Eye (tissue), 1 donor: Measurements from ENCODE around the gene ARHGAP9.

ENCODE experiments used
- DNase-seq: peaks from one replicate; pipeline ENCODE4 v3.0.0-alpha.2; 2015

Gene ARHGAP9

DNA sequence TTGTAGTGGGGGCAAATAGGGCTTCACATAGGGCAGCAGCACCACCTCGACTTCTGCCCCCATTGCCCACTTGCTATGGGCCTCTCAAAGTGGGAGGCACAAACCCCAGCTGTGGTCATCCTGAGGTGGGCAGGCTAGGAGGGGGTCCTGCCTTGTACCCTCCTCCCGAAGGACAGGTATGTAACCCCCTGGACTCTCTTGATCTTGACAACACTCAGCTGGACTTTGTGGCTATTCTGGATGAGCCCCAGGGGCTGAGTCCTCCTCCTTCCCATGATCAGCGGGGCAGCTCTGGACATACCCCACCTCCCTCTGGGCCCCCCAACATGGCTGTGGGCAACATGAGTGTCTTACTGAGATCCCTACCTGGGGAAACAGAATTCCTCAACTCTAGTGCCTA is 8.0 kb downstream of the ARHGAP9 start:
- DNase-seq, result no peak

DNA sequence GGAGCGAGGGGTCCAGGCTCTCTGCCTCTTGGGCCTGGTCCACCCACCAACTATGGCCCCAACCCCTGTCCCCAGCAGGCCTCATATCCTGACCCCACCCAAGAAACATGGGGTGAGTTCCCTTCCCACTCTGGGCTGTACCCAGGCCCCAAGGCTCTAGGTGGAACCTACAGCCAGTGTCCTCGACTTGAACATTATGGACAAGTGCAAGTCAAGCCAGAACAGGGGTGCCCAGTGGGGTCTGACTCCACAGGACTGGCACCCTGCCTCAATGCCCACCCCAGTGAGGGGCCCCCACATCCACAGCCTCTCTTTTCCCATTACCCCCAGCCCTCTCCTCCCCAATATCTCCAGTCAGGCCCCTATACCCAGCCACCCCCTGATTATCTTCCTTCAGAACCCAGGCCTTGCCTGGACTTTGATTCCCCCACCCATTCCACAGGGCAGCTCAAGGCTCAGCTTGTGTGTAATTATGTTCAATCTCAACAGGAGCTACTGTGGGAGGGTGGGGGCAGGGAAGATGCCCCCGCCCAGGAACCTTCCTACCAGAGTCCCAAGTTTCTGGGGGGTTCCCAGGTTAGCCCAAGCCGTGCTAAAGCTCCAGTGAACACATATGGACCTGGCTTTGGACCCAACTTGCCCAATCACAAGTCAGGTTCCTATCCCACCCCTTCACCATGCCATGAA is 8.6 kb downstream of the ARHGAP9 start:
- DNase-seq, result no peak

DNA sequence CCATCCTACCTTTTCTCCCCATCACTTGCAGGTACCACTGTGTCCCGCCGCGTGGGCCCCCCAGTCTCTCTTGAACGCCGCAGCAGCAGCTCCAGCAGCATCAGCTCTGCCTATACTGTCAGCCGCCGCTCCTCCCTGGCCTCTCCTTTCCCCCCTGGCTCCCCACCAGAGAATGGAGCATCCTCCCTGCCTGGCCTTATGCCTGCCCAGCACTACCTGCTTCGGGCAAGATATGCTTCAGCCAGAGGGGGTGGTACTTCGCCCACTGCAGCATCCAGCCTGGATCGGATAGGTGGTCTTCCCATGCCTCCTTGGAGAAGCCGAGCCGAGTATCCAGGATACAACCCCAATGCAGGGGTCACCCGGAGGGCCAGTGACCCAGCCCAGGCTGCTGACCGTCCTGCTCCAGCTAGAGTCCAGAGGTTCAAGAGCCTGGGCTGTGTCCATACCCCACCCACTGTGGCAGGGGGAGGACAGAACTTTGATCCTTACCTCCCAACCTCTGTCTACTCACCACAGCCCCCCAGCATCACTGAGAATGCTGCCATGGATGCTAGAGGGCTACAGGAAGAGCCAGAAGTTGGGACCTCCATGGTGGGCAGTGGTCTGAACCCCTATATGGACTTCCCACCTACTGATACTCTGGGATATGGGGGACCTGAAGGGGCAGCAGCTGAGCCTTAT is 9.2 kb downstream of the ARHGAP9 start:
- no peak for DNase-seq

DNA sequence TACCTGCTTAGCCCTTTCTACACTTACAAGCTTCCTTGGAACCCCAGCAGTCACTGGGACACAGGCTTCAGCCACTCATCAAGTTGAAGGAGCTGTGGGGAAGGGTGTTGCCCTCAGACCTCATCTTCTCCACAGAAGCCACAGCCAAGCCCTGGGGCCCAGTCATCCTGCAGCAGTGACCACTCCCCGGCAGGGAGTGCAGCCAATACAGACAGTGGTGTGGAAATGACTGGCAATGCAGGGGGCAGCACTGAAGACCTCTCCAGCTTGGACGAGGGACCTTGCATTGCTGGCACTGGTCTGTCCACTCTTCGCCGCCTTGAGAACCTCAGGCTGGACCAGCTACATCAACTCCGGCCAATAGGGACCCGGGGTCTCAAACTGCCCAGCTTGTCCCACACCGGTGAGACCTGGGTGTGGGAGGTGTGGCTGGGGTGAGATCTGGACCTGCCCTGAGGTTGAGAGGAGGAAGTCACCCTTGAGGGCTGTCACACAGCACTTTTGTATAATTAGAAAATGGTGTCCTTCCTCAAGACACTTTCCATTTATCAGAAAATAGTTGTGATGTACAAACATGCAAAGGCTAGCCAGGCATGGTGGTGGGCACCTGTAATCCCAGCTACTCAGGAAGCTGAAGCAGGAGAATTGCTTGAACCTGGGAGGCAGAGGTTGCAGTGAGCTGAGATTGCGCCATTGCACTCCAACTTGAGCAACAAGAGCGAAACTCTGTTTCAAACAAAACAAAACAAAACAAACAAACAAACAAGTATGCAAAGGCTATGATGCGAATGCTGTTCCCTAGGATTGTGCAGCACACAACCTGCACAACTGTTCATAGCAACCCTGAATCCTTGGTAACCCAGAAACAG is 10.1 kb downstream of the ARHGAP9 start:
- no peak for DNase-seq

DNA sequence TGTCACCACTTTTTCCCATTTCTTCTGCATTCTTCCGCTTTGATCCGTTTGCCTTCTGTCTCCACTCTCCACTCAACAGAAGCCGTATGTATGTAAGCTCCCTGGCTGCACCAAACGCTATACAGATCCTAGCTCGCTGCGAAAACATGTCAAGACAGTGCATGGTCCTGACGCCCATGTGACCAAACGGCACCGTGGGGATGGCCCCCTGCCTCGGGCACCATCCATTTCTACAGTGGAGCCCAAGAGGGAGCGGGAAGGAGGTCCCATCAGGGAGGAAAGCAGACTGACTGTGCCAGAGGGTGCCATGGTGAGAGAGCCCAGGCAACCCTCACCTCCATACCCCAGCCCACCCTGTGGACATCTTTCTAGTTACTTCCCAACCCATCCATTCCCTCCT is 11.8 kb downstream of the ARHGAP9 start:
- DNase-seq, result no peak

DNA sequence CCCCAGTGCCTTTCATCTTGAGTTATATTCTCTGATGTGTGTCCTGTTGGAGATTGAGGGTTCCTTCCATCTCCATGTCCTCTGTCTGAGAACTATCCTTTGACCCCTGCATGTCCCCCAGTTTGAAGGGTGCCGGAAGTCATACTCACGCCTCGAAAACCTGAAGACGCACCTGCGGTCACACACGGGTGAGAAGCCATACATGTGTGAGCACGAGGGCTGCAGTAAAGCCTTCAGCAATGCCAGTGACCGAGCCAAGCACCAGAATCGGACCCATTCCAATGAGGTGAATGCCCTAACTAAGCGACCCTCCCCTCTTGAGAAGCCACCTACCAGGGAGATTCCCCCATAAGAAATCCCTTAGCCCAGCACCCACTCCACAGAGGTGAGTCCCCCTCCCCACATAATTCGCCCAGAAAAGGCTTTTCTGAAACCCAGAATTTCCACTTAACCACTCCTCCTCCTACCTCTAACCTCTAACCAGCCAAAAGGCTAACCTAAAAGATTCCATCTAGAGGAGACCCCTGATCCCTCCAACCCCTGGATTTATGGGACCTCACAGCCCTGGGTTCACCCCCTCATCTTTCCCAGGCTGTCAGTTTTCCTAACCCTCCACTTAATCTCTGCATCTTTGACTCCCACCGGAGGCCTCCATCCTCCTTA is 12.3 kb downstream of the ARHGAP9 start:
- DNase-seq, result no peak

DNA sequence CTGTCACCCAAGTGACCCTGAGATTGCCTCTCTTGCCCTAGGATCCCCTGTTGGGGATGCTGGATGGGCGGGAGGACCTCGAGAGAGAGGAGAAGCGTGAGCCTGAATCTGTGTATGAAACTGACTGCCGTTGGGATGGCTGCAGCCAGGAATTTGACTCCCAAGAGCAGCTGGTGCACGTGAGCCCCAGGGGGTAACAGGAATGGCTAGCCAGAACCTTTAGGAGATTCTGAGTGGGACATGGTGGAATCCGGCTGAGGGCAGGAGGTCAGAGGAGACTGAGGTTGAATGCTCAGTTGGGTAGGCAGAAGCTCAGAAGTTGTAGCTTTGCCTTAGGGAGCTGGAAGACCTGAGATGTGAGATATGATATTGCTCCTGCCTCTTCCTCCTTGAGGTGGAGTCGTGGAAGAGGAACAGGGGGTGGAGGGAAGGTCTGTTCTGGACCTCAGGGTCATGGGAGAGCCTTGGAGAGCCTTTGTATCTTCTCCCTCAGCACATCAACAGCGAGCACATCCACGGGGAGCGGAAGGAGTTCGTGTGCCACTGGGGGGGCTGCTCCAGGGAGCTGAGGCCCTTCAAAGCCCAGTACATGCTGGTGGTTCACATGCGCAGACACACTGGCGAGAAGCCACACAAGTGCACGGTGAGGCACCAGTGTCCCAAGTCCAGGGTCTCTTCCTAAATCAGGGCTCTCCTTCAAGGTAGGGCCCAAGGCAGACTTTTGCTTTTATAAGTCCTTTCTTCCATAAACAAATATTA is 13.7 kb downstream of the ARHGAP9 start:
- DNase-seq, result no peak

DNA sequence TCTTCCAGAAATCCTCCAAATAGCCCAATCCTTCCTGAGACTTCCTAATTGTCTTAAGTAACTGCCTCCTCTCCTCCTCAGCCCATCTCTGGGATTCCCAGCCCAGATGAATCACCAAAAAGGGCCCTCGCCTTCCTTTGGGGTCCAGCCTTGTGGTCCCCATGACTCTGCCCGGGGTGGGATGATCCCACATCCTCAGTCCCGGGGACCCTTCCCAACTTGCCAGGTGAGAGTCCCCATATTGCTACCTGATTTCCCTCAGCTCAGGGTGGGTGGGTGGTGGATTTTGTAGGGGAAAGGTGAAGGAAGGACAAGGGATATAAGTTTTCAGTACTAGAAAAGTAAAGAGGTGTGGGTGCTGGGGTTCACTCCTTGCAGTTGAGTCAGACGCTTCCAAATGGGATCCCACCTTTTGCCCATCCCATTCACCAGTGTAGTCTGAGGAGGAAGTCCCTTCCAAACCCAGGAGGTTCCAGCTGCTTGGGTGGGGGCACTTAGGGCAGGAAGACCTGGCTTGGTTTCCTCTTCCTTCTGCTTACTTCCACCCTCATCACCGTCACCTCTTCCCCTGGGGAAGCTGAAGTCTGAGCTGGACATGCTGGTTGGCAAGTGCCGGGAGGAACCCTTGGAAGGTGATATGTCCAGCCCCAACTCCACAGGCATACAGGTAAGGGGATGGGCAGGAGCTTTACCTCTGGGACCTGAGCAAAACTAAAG is 14.5 kb downstream of the ARHGAP9 start:
- DNase-seq, result no peak

DNA sequence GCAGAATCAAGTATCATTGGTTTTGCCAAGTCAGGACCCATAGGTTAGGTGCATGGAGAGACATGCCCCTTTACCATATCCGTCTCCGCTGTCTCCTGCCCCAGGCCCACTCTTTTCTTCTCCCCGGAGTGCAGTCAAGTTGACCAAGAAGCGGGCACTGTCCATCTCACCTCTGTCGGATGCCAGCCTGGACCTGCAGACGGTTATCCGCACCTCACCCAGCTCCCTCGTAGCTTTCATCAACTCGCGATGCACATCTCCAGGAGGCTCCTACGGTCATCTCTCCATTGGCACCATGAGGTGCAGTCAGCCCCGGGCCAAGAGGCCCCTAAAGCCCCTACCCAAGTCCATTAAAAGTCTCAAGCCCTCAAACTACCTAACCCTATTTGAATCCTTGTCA is 15.1 kb downstream of the ARHGAP9 start:
- DNase-seq, result no peak

DNA sequence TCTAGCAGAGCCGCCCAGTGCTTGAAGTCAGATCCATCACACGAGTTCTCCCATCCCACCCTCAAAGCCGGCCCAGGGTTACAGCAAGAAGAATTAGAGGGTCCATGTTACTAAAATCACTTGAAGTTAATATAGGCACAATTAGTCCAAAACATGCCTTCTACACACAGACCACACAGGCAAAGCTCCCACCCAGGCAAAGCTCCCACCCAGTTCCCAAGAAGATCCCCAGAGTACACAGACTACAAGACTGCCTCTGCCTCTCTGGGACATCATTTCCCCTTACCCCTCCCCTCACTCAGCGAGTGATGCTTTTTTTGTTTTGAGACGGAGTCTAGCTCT is 16.8 kb downstream of the ARHGAP9 start:
- no peak for DNase-seq

DNA sequence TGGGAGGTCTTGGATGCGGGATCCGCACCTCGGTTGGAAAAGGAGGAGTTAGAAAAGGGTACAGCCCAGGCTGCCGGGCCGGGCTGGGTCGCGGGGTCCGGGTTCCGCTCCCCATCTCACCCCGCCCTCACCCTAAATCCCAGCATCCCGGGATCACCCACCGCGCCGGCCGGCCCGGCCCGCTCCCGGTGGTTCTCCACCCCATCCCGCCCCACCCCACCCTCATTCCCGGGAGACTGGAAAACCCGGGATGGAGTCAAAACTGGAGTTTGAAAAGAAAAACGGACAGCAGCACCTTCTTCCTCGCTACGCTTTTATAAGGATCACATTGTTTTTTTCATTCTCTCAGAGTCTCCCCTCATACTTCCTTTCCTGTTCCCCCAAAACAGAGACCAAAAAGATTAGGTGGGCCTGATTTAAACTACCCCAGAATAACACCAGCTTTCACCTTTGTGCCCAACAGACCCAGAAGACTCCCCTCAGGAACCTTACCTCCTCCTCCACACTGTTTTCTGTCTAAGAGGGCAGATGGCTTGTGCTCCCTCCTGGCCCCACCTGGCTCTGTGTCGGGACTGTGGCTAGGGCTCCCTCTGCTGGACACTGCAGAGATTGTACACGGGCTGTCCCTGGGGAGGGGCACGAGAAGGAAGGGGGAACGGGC is 17.3 kb downstream of the ARHGAP9 start:
- peak; percentile 98 for DNase-seq

DNA sequence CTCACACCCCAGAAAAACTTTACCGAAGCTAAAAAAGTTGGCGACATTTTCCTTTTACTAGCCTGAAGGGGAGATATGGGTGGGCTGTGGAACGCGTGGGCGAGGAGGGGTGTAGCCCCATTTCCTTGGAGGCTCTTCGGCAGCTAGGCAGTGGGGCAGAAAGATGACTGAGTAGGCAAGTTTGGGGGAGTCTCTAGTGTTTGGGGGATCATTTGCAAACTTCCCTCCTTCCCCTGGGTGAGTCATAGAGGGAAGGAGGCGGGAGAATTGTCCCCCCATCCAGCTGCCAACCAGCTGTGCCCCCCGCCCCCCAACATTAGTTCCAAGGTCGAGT is 17.8 kb downstream of the ARHGAP9 start:
- DNase-seq, result peak; percentile 84

DNA sequence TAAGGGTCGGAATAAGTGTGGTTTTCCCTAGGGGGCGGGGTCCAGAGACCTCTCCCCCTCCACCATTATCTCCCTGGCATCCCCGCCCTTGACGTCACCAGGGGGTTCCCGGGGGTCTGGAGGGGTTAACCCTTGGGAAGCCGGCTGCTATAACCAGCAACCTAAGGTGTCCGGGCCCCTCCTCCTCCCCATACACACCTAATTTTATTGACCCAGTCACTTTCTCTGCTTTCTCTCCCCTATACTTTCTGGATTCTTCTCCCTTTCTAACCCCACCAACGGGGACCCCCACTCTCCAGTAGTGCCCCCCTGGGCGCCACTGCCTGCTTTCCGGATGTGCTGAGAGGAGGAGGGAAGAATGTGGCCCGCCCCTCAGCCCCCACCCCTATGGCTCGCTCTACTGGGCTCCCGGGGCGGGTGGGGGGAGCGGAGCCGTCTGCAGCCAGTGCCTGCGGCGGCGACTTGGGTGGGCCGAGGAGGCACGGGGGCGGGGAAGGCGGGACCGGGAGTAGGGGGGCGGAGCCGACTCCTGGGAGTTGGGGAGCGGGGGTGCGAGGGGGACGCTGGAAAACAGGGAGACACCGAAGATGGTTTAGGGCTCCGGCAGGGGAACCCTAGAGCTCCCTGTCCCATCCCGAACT is 18.3 kb downstream of the ARHGAP9 start:
- peak; percentile 90 for DNase-seq

DNA sequence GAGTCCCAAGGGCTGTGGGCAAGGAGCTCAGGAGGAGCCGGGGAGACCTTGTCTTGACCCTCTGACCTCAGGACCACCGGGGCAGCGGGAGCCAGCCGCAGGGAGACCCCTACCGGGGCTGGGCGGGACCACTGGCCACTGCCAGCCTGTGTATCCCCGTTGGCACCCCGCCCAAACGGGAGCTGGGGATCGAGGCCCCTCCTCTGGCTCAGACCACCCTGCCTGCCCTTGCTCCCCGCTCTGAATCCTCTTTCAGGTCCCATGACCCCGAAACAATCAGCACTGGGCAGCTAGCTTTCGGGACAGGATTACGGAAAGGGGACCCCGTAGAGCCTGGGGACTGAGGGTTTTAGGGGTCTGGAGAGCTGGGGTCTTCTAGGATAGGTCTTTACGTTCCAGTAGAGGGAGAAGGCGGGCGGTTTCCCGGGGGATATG is 18.8 kb downstream of the ARHGAP9 start:
- DNase-seq, result no peak

DNA sequence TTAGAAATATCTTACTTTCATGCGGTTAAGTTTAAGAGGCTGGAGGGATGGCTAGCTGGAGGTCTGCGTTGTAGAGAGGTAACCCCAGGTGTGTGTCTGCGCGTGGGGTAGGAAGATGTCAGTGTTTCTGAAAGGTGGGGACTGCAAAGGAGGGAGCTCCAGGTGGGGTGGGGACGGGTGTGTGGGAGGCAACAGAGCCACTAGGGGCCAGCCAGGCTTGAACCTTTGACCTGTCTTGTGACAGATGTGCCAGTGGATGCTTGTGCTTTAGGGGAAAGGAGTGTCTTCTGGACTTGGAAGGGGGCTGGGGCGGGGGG is 19.2 kb downstream of the ARHGAP9 start:
- DNase-seq, result no peak

DNA sequence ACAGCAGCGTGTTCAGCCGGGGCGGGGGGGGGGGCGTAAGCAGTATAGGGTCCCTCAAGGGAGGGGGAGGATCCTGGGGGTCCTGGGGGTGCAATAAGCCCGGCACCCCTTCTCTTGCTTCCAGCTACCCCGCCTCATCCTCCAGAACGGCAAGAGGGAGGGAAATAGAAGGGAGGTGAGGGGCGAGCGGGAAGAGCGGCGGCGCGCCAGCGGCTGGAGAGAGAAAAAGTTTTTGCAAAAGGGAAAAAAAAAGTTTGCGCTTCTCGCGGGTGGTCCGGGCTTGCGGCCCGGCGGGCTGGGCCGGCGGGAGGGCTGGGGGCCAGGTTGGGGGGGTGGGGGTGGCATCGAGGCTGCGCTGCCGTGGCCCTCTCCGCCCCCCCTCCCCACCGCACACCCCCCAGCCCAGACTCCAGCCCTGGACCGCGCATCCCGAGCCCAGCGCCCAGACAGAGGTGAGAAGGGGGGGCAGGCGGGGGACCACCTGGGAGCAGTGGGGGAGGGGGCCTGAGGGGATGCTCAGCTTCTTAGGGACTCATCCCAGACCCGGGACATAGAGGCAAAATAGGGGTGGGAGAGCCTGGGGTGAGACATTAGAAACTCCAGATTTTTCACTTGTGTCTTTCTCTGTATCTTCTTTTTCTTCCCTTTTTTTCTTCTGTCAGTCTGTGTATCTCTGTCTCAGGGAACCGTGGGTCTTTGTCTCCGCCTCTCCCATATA is 19.8 kb downstream of the ARHGAP9 start, which contains the start of gene GLI1:
Gene GLI1 (plus strand): TSS at position 36 of the 718 bp plus-strand sequence. CDS start 3,907 bp downstream, outside the sequence.
- DNase-seq, result peak; percentile 63

DNA sequence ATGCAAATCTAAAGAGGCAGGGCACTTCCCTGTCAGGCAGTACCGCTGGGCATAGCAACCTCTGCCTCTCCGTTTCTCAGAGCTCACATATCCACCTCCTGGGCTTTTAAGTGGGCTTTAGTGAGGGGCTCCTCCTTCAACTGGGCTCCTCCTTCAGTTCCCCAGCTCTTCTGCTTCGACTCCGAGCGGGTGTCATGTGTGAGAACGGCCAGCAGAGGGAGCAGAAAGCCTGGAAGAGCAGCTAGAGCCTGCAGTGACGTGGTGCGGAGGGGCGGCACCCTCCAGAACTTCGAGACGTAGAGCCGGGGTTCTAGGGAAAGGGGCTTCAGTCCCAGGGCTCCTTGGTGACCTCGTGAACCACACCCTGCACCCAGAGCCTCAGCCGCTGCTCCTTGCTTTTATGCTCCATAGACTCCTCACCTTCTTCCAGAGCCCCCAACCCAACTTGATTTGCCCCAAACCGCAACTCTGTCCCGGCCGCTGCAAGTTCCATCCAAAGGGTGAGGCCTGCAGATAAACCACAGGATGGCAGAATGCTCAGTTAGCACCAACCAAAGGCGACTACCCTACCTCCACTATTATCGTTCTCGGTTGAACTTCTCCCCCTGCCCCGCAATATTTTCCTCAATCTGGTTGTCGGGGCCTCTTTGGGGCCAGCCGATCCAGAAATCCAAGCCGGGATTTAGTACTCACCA is 20.5 kb downstream of the ARHGAP9 start:
- DNase-seq, result peak; percentile 99

DNA sequence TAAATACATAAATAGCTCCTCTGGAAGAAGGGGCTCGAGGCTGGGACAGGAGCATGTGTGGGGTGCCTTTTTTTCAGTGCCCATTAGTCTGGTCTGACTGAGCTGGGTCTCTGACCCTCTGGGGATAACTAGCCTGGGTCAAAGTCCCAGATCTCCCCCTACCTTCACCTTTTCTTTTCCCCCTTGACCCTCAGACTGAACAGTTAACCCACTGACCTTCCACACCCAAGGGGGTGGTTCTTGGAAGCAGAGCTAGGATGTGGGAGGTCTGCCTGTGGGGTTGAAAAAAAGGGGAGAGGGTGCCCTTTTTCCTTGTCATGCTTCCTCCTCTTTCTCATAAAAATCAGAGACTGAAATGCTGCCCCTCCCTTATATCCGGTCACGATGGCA is 21.0 kb downstream of the ARHGAP9 start:
- no peak for DNase-seq

DNA sequence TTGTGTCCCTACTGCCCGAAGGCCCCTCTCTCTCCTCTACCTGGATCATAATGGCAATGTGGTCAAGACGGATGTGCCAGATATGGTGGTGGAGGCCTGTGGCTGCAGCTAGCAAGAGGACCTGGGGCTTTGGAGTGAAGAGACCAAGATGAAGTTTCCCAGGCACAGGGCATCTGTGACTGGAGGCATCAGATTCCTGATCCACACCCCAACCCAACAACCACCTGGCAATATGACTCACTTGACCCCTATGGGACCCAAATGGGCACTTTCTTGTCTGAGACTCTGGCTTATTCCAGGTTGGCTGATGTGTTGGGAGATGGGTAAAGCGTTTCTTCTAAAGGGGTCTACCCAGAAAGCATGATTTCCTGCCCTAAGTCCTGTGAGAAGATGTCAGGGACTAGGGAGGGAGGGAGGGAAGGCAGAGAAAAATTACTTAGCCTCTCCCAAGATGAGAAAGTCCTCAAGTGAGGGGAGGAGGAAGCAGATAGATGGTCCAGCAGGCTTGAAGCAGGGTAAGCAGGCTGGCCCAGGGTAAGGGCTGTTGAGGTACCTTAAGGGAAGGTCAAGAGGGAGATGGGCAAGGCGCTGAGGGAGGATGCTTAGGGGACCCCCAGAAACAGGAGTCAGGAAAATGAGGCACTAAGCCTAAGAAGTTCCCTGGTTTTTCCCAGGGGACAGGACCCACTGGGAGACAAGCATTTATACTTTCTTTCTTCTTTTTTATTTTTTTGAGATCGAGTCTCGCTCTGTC is 22.8 kb downstream of the ARHGAP9 start:
- no peak for DNase-seq
